Activated CD4-positive, alpha-beta memory T cell treated with anti-CD3 and anti-CD28 coated beads, Interleukin-2, amount 10 ng/mL, durations not matched to agents 7 days and 5 days (primary cell): ENCODE measurements around the gene MICALL2. TPM values are rescaled to one million over a fixed set of nuclear protein-coding genes. Genes with fewer than 3 reads are reported as not detected.

Source experiments
- CTCF ChIA-PET: fragments of 350-600 bp; sonication (Branson Sonifier 250); formaldehyde crosslinking; loops from one replicate; lab custom pipeline; 2021; ENCODE audit warnings: antibody characterized with exemption, inconsistent platforms; lab: Charles Lee
- POLR2A ChIA-PET: fragments of 350-600 bp; sonication (Branson Sonifier 250); formaldehyde crosslinking; loops from one replicate; lab custom pipeline; 2021; ENCODE audit warnings: antibody characterized with exemption; lab: Charles Lee
- DNase-seq: peaks from one replicate; pipeline ENCODE4 v3.0.0-alpha.2; 2020
- H3K27ac Mint-ChIP-seq: one replicate; pipeline ENCODE4 v1.8.0; 2021; ENCODE audit warnings: mild to moderate bottlenecking, mixed read lengths
- H3K27me3 Mint-ChIP-seq: one replicate; pipeline ENCODE4 v1.8.0; 2021; ENCODE audit warnings: mixed read lengths
- H3K36me3 Mint-ChIP-seq: one replicate; pipeline ENCODE4 v1.8.0; 2021; ENCODE audit warnings: low read depth, mixed read lengths
- H3K4me1 Mint-ChIP-seq: one replicate; pipeline ENCODE4 v1.8.0; 2021; ENCODE audit warnings: mixed read lengths
- H3K4me3 Mint-ChIP-seq: one replicate; pipeline ENCODE4 v1.8.0; 2021; ENCODE audit warnings: mild to moderate bottlenecking, mixed read lengths
- H3K9me3 Mint-ChIP-seq: one replicate; pipeline ENCODE4 v1.8.0; 2021; ENCODE audit warnings: mixed read lengths
- total RNA-seq, 2 experiments: library from RNA; stranded (reverse); gene quantifications; one replicate each; pipeline ENCODE4 v1.2.3, GENCODE V29; 2021

The MICALL2 gene
- total RNA-seq, 2 experiments from 2014 or later = 1.5 to 1.6 TPM

- no peaks in the 10 kb centered on the region for H3K27me3 Mint-ChIP-seq
- H3K9me3 Mint-ChIP-seq = no peaks in the 10 kb centered on the region
- peak; percentile 98 for DNase-seq
- CTCF ChIA-PET = no interaction called here
- H3K36me3 Mint-ChIP-seq = no peaks in the 10 kb centered on the region
- peak overlapping the region; percentile 63 for H3K4me3 Mint-ChIP-seq
- H3K27ac Mint-ChIP-seq = no peak overlapping the region
- H3K4me1 Mint-ChIP-seq = peaks cover 7% of the 10 kb centered on the region
- POLR2A ChIA-PET = no interaction called here
Measured at GRCh38 chr7:1459512-1459892, 232 bp upstream of the MICALL2 start.

- no peak for DNase-seq
- no peaks in the 10 kb centered on the region for H3K9me3 Mint-ChIP-seq
- H3K27me3 Mint-ChIP-seq = no peaks in the 10 kb centered on the region
- H3K4me1 Mint-ChIP-seq = peaks cover 7% of the 10 kb centered on the region
- ChIA-PET CTCF (no interaction called here), POLR2A (no interaction called here)
- H3K36me3 Mint-ChIP-seq = no peaks in the 10 kb centered on the region
- H3K27ac Mint-ChIP-seq = no peak overlapping the region
- H3K4me3 Mint-ChIP-seq = peak overlapping the region; percentile 43
Measured at GRCh38 chr7:1457949-1458682, 1.2 kb downstream of the MICALL2 start.

GRCh38 chr7:1457059-1457948, 2.0 kb downstream of the MICALL2 start:
- no peaks in the 10 kb centered on the region for H3K36me3 Mint-ChIP-seq
- POLR2A ChIA-PET = no interaction called here
- H3K27ac Mint-ChIP-seq = no peak overlapping the region
- CTCF ChIA-PET = interaction anchor here (1.1 kb wide), 1 partner anchor 25 kb away, joined by 3 read pairs; no protein-coding TSS in a partner anchor
- peaks cover 7% of the 10 kb centered on the region for H3K4me1 Mint-ChIP-seq
- no peaks in the 10 kb centered on the region for H3K9me3 Mint-ChIP-seq
- no peak overlapping the region for H3K4me3 Mint-ChIP-seq
- DNase-seq = no peak
- no peaks in the 10 kb centered on the region for H3K27me3 Mint-ChIP-seq

GRCh38 chr7:1455955-1456354, 3.3 kb downstream of the MICALL2 start:
- Mint-ChIP-seq H3K4me1 (peaks cover 6% of the 10 kb centered on the region), H3K27ac (no peak overlapping the region), H3K9me3 (no peaks in the 10 kb centered on the region), H3K36me3 (no peaks in the 10 kb centered on the region), H3K4me3 (no peak overlapping the region), H3K27me3 (no peaks in the 10 kb centered on the region)
- ChIA-PET CTCF (no interaction called here), POLR2A (no interaction called here)
- DNase-seq = no peak

GRCh38 chr7:1455241-1455939, 3.9 kb downstream of the MICALL2 start:
- no peak overlapping the region for H3K4me3 Mint-ChIP-seq
- no peak overlapping the region for H3K27ac Mint-ChIP-seq
- H3K9me3 Mint-ChIP-seq = no peaks in the 10 kb centered on the region
- H3K27me3 Mint-ChIP-seq = no peaks in the 10 kb centered on the region
- ChIA-PET POLR2A (no interaction called here), CTCF (no interaction called here)
- H3K4me1 Mint-ChIP-seq = peaks cover 3% of the 10 kb centered on the region
- H3K36me3 Mint-ChIP-seq = no peaks in the 10 kb centered on the region
- no peak for DNase-seq

- Mint-ChIP-seq H3K4me1 (no peaks in the 10 kb centered on the region), H3K27me3 (no peaks in the 10 kb centered on the region), H3K9me3 (no peaks in the 10 kb centered on the region), H3K36me3 (no peaks in the 10 kb centered on the region), H3K4me3 (no peak overlapping the region), H3K27ac (no peak overlapping the region)
- POLR2A ChIA-PET = no interaction called here
- CTCF ChIA-PET = no interaction called here
- DNase-seq = no peak
Measured at GRCh38 chr7:1454542-1454941, 4.7 kb downstream of the MICALL2 start.

GRCh38 chr7:1452205-1452604, 7.1 kb downstream of the MICALL2 start:
- POLR2A ChIA-PET = no interaction called here

GRCh38 chr7:1450987-1451386, 8.3 kb downstream of the MICALL2 start:
- H3K27ac Mint-ChIP-seq = no peak overlapping the region
- DNase-seq = no peak
- H3K4me3 Mint-ChIP-seq = no peak overlapping the region
- no peaks in the 10 kb centered on the region for H3K4me1 Mint-ChIP-seq
- CTCF ChIA-PET = no interaction called here
- POLR2A ChIA-PET = no interaction called here
- no peaks in the 10 kb centered on the region for H3K27me3 Mint-ChIP-seq
- H3K36me3 Mint-ChIP-seq = no peaks in the 10 kb centered on the region
- no peaks in the 10 kb centered on the region for H3K9me3 Mint-ChIP-seq

More at GRCh38 chr7:1452205-1452604, 7.1 kb downstream of the MICALL2 start:
- H3K4me1 Mint-ChIP-seq = no peaks in the 10 kb centered on the region
- no peaks in the 10 kb centered on the region for H3K9me3 Mint-ChIP-seq
- no peaks in the 10 kb centered on the region for H3K27me3 Mint-ChIP-seq
- H3K27ac Mint-ChIP-seq = no peak overlapping the region
- H3K4me3 Mint-ChIP-seq = no peak overlapping the region
- DNase-seq = no peak
- CTCF ChIA-PET = no interaction called here
- no peaks in the 10 kb centered on the region for H3K36me3 Mint-ChIP-seq

GRCh38 chr7:1450431-1450830, 8.8 kb downstream of the MICALL2 start:
- H3K27ac Mint-ChIP-seq = no peak overlapping the region
- H3K4me3 Mint-ChIP-seq = no peak overlapping the region
- no peak for DNase-seq
- no peaks in the 10 kb centered on the region for H3K4me1 Mint-ChIP-seq
- no peaks in the 10 kb centered on the region for H3K36me3 Mint-ChIP-seq
- ChIA-PET POLR2A (no interaction called here), CTCF (no interaction called here)
- H3K27me3 Mint-ChIP-seq = no peaks in the 10 kb centered on the region
- H3K9me3 Mint-ChIP-seq = no peaks in the 10 kb centered on the region

- Mint-ChIP-seq H3K9me3 (no peaks in the 10 kb centered on the region), H3K27ac (no peak overlapping the region), H3K4me3 (no peak overlapping the region), H3K4me1 (no peaks in the 10 kb centered on the region), H3K27me3 (no peaks in the 10 kb centered on the region), H3K36me3 (no peaks in the 10 kb centered on the region)
- ChIA-PET POLR2A (no interaction called here), CTCF (no interaction called here)
- DNase-seq = no peak
Measured at GRCh38 chr7:1449951-1450350, 9.3 kb downstream of the MICALL2 start.

GRCh38 chr7:1449501-1449900, 9.8 kb downstream of the MICALL2 start:
- H3K27me3 Mint-ChIP-seq = no peaks in the 10 kb centered on the region
- no peaks in the 10 kb centered on the region for H3K4me1 Mint-ChIP-seq
- POLR2A ChIA-PET = no interaction called here
- no peak overlapping the region for H3K4me3 Mint-ChIP-seq
- no peaks in the 10 kb centered on the region for H3K36me3 Mint-ChIP-seq
- no peaks in the 10 kb centered on the region for H3K9me3 Mint-ChIP-seq
- CTCF ChIA-PET = no interaction called here
- H3K27ac Mint-ChIP-seq = no peak overlapping the region
- no peak for DNase-seq

- H3K4me3 Mint-ChIP-seq = no peak overlapping the region
- no peaks in the 10 kb centered on the region for H3K9me3 Mint-ChIP-seq
- no peaks in the 10 kb centered on the region for H3K27me3 Mint-ChIP-seq
- DNase-seq = no peak
- ChIA-PET CTCF (no interaction called here), POLR2A (no interaction called here)
- no peaks in the 10 kb centered on the region for H3K4me1 Mint-ChIP-seq
- no peaks in the 10 kb centered on the region for H3K36me3 Mint-ChIP-seq
- no peak overlapping the region for H3K27ac Mint-ChIP-seq
Measured at GRCh38 chr7:1448958-1449357, 10.3 kb downstream of the MICALL2 start.

GRCh38 chr7:1447551-1448244, 11.6 kb downstream of the MICALL2 start:
- no peaks in the 10 kb centered on the region for H3K9me3 Mint-ChIP-seq
- H3K36me3 Mint-ChIP-seq = no peaks in the 10 kb centered on the region
- H3K27ac Mint-ChIP-seq = no peak overlapping the region
- no peak overlapping the region for H3K4me3 Mint-ChIP-seq
- ChIA-PET CTCF (no interaction called here), POLR2A (no interaction called here)
- no peaks in the 10 kb centered on the region for H3K4me1 Mint-ChIP-seq
- DNase-seq = no peak
- no peaks in the 10 kb centered on the region for H3K27me3 Mint-ChIP-seq
